Measurements from ENCODE around the gene PLCB1. TPM values are rescaled to one million over a fixed set of nuclear protein-coding genes. Genes with fewer than 3 reads are reported as not detected.

PLCB1 gene
- total and polyA plus RNA-seq, 2 donors (not counting 1 experiment from before 2014, with no cell fraction given) = 13.4 to 23.3 TPM

DNA sequence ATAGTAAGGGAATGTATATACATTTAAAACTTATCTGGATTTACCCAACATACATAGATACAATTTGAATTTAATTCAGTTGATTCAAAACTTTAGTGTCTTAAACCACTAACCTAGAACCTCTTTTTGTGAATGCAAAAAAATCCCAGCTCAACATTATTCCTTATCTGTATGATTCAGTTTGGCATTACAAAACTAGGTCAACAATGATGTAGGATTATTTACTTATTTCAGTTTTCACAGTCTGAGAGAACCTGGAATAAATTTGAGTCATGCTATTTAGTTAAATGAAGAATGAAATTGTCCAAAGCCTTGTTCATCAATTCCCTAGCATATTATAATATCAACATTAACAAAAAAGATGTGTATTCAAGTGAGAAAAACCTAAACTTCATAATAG, 7.4 kb upstream of the PLCB1 start:
- Histone ChIP-seq H3K36me3 (ENCODE audit: control insufficient read depth, insufficient read depth, low read length) (no peaks in the 10 kb centered on the region), H4K20me1 (ENCODE audit: control insufficient read depth, extremely low read depth, insufficient read depth, low read length) (no peaks in the 10 kb centered on the region), H3K27ac (ENCODE audit: insufficient read depth, low read length) (no peak overlapping the region), H3K9me3 (ENCODE audit: control insufficient read depth, insufficient read depth, low read depth, low read length) (no peaks in the 10 kb centered on the region), H3K4me3 (replicated peaks in 1 of 4; ENCODE audit: control extremely low read depth in 1 of 4, insufficient read depth in 1 of 4, low read depth in 3 of 4, low read length in 4 of 4) (no peak overlapping the region), H3K9ac (ENCODE audit: insufficient read depth, low read length) (no peak overlapping the region), H3K79me2 (ENCODE audit: control insufficient read depth, insufficient read depth, low read length) (no peaks in the 10 kb centered on the region), H3K4me2 (ENCODE audit: extremely low read depth, insufficient read depth, low read length) (no peak overlapping the region), H3K4me1 (ENCODE audit: control insufficient read depth, extremely low read depth, insufficient read depth, low read length) (peaks cover 2% of the 10 kb centered on the region), H3K27me3 (ENCODE audit: control insufficient read depth, insufficient read depth, low read length) (no peaks in the 10 kb centered on the region), H2AFZ (ENCODE audit: low read length) (no peak overlapping the region)
- peak in 1 of 2 donors; percentile 14 for DNase-seq (ENCODE audit: low read depth in 2 of 2)
- no peak for TF ChIP-seq CTCF (conservative IDR thresholded peaks at IDR 0.05 in 1 of 2, IDR thresholded peaks at IDR 0.05 in 1 of 2; ENCODE audit: low read depth in 1 of 2, low read length in 2 of 2)
- no peak for TF ChIP-seq EZH2 (IDR thresholded peaks at IDR 0.05; ENCODE audit: low read length, missing control alignments)

- no peak for DNase-seq (ENCODE audit: low read depth in 2 of 2)
- Histone ChIP-seq H3K79me2 (ENCODE audit: control insufficient read depth, insufficient read depth, low read length) (no peaks in the 10 kb centered on the region), H3K9me3 (ENCODE audit: control insufficient read depth, insufficient read depth, low read depth, low read length) (no peaks in the 10 kb centered on the region), H3K9ac (ENCODE audit: insufficient read depth, low read length) (no peak overlapping the region), H3K27ac (ENCODE audit: insufficient read depth, low read length) (no peak overlapping the region), H3K4me3 (replicated peaks in 1 of 4; ENCODE audit: control extremely low read depth in 1 of 4, insufficient read depth in 1 of 4, low read depth in 3 of 4, low read length in 4 of 4) (no peak overlapping the region), H3K36me3 (ENCODE audit: control insufficient read depth, insufficient read depth, low read length) (no peaks in the 10 kb centered on the region), H3K27me3 (ENCODE audit: control insufficient read depth, insufficient read depth, low read length) (no peaks in the 10 kb centered on the region), H3K4me2 (ENCODE audit: extremely low read depth, insufficient read depth, low read length) (no peak overlapping the region), H3K4me1 (ENCODE audit: control insufficient read depth, extremely low read depth, insufficient read depth, low read length) (peaks cover 2% of the 10 kb centered on the region), H2AFZ (ENCODE audit: low read length) (no peak overlapping the region), H4K20me1 (ENCODE audit: control insufficient read depth, extremely low read depth, insufficient read depth, low read length) (no peaks in the 10 kb centered on the region)
- TF ChIP-seq CTCF (conservative IDR thresholded peaks at IDR 0.05 in 1 of 2, IDR thresholded peaks at IDR 0.05 in 1 of 2; ENCODE audit: low read depth in 1 of 2, low read length in 2 of 2) (no peak), EZH2 (IDR thresholded peaks at IDR 0.05; ENCODE audit: low read length, missing control alignments) (no peak)
Observed at GRCh38 chr20:8126181-8126580, 5.9 kb upstream of the PLCB1 start.

GRCh38 chr20:8126841-8127378, 5.2 kb upstream of the PLCB1 start:
- H2AFZ ChIP-seq (ENCODE audit: low read length) = no peak overlapping the region
- no peaks in the 10 kb centered on the region for H3K79me2 ChIP-seq (ENCODE audit: control insufficient read depth, insufficient read depth, low read length)
- TF ChIP-seq CTCF (conservative IDR thresholded peaks at IDR 0.05 in 1 of 2, IDR thresholded peaks at IDR 0.05 in 1 of 2; ENCODE audit: low read depth in 1 of 2, low read length in 2 of 2) = no peak
- TF ChIP-seq EZH2 (IDR thresholded peaks at IDR 0.05; ENCODE audit: low read length, missing control alignments) = no peak
- peaks cover 2% of the 10 kb centered on the region for H3K4me1 ChIP-seq (ENCODE audit: control insufficient read depth, extremely low read depth, insufficient read depth, low read length)
- H3K9ac ChIP-seq (ENCODE audit: insufficient read depth, low read length) = no peak overlapping the region
- H3K36me3 ChIP-seq (ENCODE audit: control insufficient read depth, insufficient read depth, low read length) = no peaks in the 10 kb centered on the region
- DNase-seq (ENCODE audit: low read depth in 2 of 2) = no peak
- H3K27ac ChIP-seq (ENCODE audit: insufficient read depth, low read length) = no peak overlapping the region
- H3K27me3 ChIP-seq (ENCODE audit: control insufficient read depth, insufficient read depth, low read length) = no peaks in the 10 kb centered on the region
- H3K9me3 ChIP-seq (ENCODE audit: control insufficient read depth, insufficient read depth, low read depth, low read length) = no peaks in the 10 kb centered on the region
- no peak overlapping the region for H3K4me3 ChIP-seq (replicated peaks in 1 of 4; ENCODE audit: control extremely low read depth in 1 of 4, insufficient read depth in 1 of 4, low read depth in 3 of 4, low read length in 4 of 4)
- no peak overlapping the region for H3K4me2 ChIP-seq (ENCODE audit: extremely low read depth, insufficient read depth, low read length)
- H4K20me1 ChIP-seq (ENCODE audit: control insufficient read depth, extremely low read depth, insufficient read depth, low read length) = no peaks in the 10 kb centered on the region
